ENCODE results near the gene SERAC1.

SERAC1 gene

DNA sequence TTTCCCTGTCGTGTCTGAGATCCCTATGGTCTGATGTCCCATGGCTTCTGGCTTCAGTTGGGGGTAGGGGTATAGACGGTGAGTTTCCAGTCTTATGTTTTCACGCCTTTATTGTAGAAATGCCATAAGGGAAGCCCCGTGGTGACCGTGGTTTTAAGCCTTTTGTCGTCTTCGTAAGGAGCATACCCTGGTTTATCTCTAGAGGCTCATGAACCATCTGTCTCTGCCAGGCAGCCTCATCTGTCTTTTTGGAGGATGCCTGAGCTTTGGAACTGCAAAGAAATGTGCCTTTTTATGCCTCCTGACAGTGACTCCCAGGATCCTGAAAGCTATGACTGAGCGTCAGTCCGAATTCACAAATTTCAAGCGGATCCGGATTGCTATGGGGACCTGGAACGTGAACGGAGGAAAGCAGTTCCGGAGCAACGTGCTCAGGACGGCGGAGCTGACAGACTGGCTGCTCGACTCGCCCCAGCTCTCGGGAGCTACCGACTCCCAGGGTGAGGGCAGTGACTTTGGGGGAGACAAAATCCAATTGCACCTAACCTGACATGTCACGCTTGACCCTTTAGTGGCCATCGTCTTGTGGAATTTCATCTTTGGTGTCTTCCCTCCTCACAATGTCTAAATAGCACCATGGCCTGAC is 101.8 kb downstream of the SERAC1 start:
- TF ChIP-seq, protein P1, sequence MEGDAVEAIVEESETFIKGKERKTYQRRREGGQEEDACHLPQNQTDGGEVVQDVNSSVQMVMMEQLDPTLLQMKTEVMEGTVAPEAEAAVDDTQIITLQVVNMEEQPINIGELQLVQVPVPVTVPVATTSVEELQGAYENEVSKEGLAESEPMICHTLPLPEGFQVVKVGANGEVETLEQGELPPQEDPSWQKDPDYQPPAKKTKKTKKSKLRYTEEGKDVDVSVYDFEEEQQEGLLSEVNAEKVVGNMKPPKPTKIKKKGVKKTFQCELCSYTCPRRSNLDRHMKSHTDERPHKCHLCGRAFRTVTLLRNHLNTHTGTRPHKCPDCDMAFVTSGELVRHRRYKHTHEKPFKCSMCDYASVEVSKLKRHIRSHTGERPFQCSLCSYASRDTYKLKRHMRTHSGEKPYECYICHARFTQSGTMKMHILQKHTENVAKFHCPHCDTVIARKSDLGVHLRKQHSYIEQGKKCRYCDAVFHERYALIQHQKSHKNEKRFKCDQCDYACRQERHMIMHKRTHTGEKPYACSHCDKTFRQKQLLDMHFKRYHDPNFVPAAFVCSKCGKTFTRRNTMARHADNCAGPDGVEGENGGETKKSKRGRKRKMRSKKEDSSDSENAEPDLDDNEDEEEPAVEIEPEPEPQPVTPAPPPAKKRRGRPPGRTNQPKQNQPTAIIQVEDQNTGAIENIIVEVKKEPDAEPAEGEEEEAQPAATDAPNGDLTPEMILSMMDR (conservative IDR thresholded peaks at IDR 0.05; ENCODE audit: low read length), result no peak
- no peak overlapping the region for H3K4me3 ChIP-seq (ENCODE audit: low read length)
- no peak for DNase-seq (ENCODE audit: low read depth)

DNA sequence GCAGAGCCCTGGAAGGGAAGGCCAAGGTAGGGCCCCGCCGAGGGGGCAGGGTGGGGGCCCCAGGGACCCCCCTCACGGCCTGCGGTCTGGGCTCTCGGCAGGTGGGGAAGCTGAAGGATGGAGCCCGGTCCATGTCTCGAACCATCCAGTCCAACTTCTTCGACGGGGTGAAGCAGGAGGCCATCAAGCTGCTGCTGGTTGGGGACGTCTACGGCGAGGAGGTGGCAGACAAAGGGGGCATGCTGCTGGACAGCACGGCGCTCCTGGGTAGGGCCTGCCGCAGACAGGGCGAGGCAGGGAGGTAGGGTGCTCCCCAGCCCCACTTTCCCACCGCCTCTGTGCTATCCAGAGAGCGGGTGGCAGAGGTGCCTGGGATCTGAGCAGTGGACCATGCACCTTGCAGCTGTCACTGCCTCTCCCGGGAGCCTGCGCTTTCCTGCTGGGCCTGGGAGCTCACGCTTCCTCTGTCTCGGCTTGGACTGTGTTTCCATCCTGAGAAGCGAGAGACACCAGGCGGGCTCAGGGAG is 103.3 kb downstream of the SERAC1 start:
- H3K4me3 ChIP-seq (ENCODE audit: low read length), result no peak overlapping the region
- no peak for DNase-seq (ENCODE audit: low read depth)
- TF ChIP-seq, protein P1 (conservative IDR thresholded peaks at IDR 0.05; ENCODE audit: low read length), result no peak

DNA sequence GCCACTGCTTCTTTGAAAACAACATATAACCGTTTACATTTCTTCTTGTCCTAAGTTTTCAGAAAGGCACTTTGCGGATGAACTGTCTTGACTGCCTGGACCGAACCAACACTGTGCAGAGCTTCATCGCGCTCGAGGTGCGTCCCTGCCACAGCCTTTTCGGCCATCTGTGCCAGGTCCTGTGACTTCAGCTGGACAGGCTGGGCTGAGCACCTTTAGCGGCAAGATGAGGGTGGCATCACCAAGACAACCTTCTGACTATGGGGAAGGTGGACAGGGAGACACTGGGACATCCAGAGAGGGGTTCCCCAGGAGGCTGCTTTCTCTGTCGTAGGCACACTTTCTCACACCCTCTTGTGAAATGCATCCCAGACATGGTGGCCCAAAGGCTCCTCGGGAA is 104.3 kb downstream of the SERAC1 start:
- no peak overlapping the region for H3K4me3 ChIP-seq (ENCODE audit: low read length)
- DNase-seq (ENCODE audit: low read depth), result no peak
- TF ChIP-seq, protein P1 (conservative IDR thresholded peaks at IDR 0.05; ENCODE audit: low read length), result no peak

DNA sequence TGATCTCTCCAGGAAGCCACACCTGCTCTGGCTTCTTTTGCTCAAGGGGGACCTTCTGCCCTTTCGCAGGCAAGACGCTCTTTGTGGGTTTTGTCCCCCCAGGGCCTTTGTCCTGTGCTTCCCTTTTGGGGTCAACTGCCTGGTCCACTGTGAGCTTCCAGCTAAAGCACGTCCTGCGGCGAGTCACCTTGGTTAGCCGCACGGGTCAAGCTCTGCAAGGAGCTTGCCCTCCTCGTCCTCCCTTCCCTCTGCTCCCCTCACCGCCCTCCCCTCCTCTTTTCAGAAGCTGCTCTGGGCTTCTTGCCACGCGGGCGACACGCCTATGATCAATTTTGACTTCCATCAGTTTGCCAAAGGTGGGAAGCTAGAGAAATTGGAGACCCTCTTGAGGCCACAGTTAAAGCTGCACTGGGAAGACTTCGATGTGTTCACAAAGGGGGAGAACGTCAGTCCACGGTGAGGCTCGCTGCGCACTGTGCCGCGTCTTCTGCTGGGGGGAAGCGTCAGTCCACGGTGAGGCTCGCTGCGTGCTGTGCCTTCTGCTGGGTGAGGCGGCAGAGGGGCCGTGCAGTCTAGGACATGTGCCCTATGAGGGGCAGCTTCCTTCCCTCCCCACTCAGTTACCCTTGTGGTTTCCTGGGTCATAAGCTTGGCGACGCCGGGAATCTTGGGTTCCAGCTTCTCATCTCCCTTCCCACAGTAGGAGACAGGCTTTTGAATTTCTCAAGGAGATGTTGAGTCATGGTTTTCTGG is 106.2 kb downstream of the SERAC1 start:
- no peak for DNase-seq (ENCODE audit: low read depth)
- TF ChIP-seq, protein P1 (conservative IDR thresholded peaks at IDR 0.05; ENCODE audit: low read length), result no peak
- H3K4me3 ChIP-seq (ENCODE audit: low read length), result no peak overlapping the region

DNA sequence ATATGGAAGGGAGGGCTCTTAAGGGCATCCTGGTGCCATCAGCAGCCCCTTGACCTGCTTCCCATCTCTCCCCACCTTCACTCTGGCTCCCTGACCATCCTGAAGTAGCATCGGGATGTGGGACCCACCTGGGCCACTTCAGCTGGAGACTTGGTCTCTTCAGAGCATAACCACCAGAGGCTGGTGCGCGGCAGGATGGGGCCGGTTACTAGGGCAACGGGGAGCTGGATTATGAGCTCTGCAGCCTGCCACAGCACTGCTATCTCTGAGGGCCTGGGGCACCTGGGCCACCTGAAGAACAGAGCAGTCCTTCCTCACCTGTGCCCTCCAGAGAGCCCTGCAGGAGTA is 106.7 kb downstream of the SERAC1 start:
- H3K4me3 ChIP-seq (ENCODE audit: low read length), result no peak overlapping the region
- DNase-seq (ENCODE audit: low read depth), result no peak
- TF ChIP-seq, protein P1 (conservative IDR thresholded peaks at IDR 0.05; ENCODE audit: low read length), result no peak

DNA sequence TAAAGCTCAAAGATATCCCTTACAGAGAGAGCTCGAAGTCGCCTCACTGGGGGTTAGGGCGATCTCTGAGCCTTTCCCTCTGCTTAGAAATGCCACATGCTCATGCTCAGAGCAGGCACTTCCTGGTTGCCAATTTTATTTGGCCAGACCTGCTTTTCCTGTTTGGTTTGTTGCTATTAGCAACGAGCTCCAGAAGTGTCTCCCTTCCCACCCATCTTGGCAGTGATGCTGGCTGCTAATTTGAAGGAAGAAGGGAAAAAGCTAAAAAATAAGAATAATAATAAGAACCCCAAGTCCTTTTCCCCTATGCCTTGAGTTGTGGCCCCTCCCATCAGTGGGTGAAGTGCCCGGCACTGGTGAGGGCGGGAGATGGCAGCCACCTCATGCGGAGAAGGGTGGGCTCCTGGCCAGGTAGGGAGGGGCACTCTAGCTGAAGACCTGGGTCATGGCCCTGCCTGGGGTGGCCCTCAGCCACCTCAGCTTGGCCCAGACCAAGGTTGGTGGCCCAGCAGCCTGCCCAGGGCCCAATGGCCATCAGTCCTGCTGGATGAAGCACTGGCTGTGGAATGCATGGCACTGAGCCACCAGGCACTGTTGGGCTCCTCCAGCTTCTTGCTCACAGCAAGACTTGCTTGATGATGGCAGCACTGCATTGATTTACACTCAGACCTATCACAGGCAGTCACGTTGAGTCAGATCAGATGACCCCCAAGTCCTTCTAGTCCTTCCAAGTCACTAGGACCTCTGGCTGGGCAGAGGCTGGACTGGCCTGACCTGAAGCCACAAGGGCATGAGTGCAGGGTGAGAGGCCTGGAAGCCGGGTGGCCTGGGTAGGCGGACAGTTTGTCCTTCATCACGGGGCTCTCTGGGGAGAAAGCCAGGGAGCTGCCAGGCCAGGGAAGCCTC is 107.4 kb downstream of the SERAC1 start:
- no peak overlapping the region for H3K4me3 ChIP-seq (ENCODE audit: low read length)
- DNase-seq (ENCODE audit: low read depth), result peak; percentile 97
- TF ChIP-seq, protein P1 (conservative IDR thresholded peaks at IDR 0.05; ENCODE audit: low read length), result no peak

Measured in AG10803 (cell line).